UCSD-AML1 (cell line): ENCODE results near the gene MAP3K7CL.

Source experiments
- DNase-seq: peaks from one replicate; lab custom pipeline; 2025; ENCODE audit not compliant: unreplicated experiment; lab: John Stamatoyannopoulos, UW

Gene MAP3K7CL

GRCh38 chr21:29130270-29130969 is at the start of gene MAP3K7CL:
Gene MAP3K7CL, plus strand, starts transcription at chr21:29130644. Its CDS starts 2,701 bp downstream, at chr21:29133345.
- DNase-seq: no peak

GRCh38 chr21:29082046-29082815 is 48.2 kb upstream of the MAP3K7CL start:
- DNase-seq: no peak

GRCh38 chr21:29083306-29083705 is 47.1 kb upstream of the MAP3K7CL start:
- no peak for DNase-seq

GRCh38 chr21:29084372-29084771 is 46.1 kb upstream of the MAP3K7CL start:
- DNase-seq: no peak

- no peak for DNase-seq
Observed at GRCh38 chr21:29085106-29085752, 45.2 kb upstream of the MAP3K7CL start.

GRCh38 chr21:29091033-29091432 is 39.4 kb upstream of the MAP3K7CL start:
- DNase-seq: no peak

- DNase-seq: no peak
Observed at GRCh38 chr21:29092102-29092959, 38.1 kb upstream of the MAP3K7CL start.

GRCh38 chr21:29096218-29097015 is 34.0 kb upstream of the MAP3K7CL start:
- DNase-seq: no peak

- no peak for DNase-seq
Observed at GRCh38 chr21:29098156-29098555, 32.3 kb upstream of the MAP3K7CL start.

GRCh38 chr21:29102791-29103257 is 27.6 kb upstream of the MAP3K7CL start:
- no peak for DNase-seq

GRCh38 chr21:29104239-29104708 is 26.2 kb upstream of the MAP3K7CL start:
- DNase-seq: no peak

GRCh38 chr21:29105218-29105617 is 25.2 kb upstream of the MAP3K7CL start:
- no peak for DNase-seq

GRCh38 chr21:29114765-29115500 is 15.5 kb upstream of the MAP3K7CL start:
- no peak for DNase-seq

GRCh38 chr21:29115899-29116298 is 14.5 kb upstream of the MAP3K7CL start:
- no peak for DNase-seq

- no peak for DNase-seq
Observed at GRCh38 chr21:29117372-29117955, 13.0 kb upstream of the MAP3K7CL start.

- DNase-seq: no peak
Observed at GRCh38 chr21:29121759-29122158, 8.7 kb upstream of the MAP3K7CL start.

GRCh38 chr21:29124645-29125044 is 5.8 kb upstream of the MAP3K7CL start:
- DNase-seq: no peak

- DNase-seq: no peak
Observed at GRCh38 chr21:29125191-29125590, 5.3 kb upstream of the MAP3K7CL start.

GRCh38 chr21:29125979-29126378 is 4.5 kb upstream of the MAP3K7CL start:
- DNase-seq: no peak
